ENCODE results near the gene TELO2.
A peak's percentile ranks its signal among the peaks of the same experiment; 100 is the strongest.

TELO2 gene

GRCh38 chr16:1537138-1537577 lies 44.0 kb downstream of the TELO2 start:
- DNase-seq (ENCODE audit: low read depth): no peak

- no peak for DNase-seq (ENCODE audit: low read depth)
Observed at GRCh38 chr16:1537763-1538289, 44.7 kb downstream of the TELO2 start.

GRCh38 chr16:1538804-1539520 lies 45.8 kb downstream of the TELO2 start:
- no peak for DNase-seq (ENCODE audit: low read depth)

GRCh38 chr16:1539720-1540555 lies 46.8 kb downstream of the TELO2 start:
- DNase-seq (ENCODE audit: low read depth): no peak

- no peak for DNase-seq (ENCODE audit: low read depth)
Observed at GRCh38 chr16:1540556-1540855, 47.3 kb downstream of the TELO2 start.

GRCh38 chr16:1541293-1542165 lies 48.4 kb downstream of the TELO2 start:
- no peak for DNase-seq (ENCODE audit: low read depth)

- no peak for DNase-seq (ENCODE audit: low read depth)
Observed at GRCh38 chr16:1542166-1542500, 49.0 kb downstream of the TELO2 start.

- no peak for DNase-seq (ENCODE audit: low read depth)
Observed at GRCh38 chr16:1542533-1542932, 49.4 kb downstream of the TELO2 start.

GRCh38 chr16:1543085-1543896 lies 50.1 kb downstream of the TELO2 start:
- DNase-seq (ENCODE audit: low read depth): peak; percentile 79

- DNase-seq (ENCODE audit: low read depth): no peak
Observed at GRCh38 chr16:1545044-1546040, 52.2 kb downstream of the TELO2 start.

- no peak for DNase-seq (ENCODE audit: low read depth)
Observed at GRCh38 chr16:1546430-1546829, 53.3 kb downstream of the TELO2 start.

- no peak for DNase-seq (ENCODE audit: low read depth)
Observed at GRCh38 chr16:1548233-1548632, 55.1 kb downstream of the TELO2 start.

GRCh38 chr16:1548727-1549126 lies 55.6 kb downstream of the TELO2 start:
- DNase-seq (ENCODE audit: low read depth): no peak

- DNase-seq (ENCODE audit: low read depth): no peak
Observed at GRCh38 chr16:1550069-1550468, 56.9 kb downstream of the TELO2 start.

GRCh38 chr16:1550696-1551095 lies 57.5 kb downstream of the TELO2 start:
- DNase-seq (ENCODE audit: low read depth): no peak

GRCh38 chr16:1551166-1551565 lies 58.0 kb downstream of the TELO2 start:
- no peak for DNase-seq (ENCODE audit: low read depth)

GRCh38 chr16:1552129-1552528 lies 59.0 kb downstream of the TELO2 start:
- no peak for DNase-seq (ENCODE audit: low read depth)

GRCh38 chr16:1553946-1554825 lies 61.0 kb downstream of the TELO2 start:
- no peak for DNase-seq (ENCODE audit: low read depth)

GRCh38 chr16:1554826-1555445 lies 61.8 kb downstream of the TELO2 start:
- DNase-seq (ENCODE audit: low read depth): no peak

Measured in stromal cell of bone marrow (primary cell).